Subcutaneous adipose tissue (tissue), 4 donors: ENCODE data around the gene OGN. TPM values are rescaled to one million over a fixed set of nuclear protein-coding genes. Genes with fewer than 3 reads are reported as not detected.

ENCODE experiments used
- CTCF ChIP-seq: fragments of 450-650 bp; IDR thresholded peaks from one replicate; pipeline ENCODE4 v1.5.1; 2016; ENCODE audit warnings: low read depth, mild to moderate bottlenecking, control low read depth, antibody characterized with exemption, moderate library complexity
- total RNA-seq, 4 donors: library from RNA; depleted of rRNA; stranded (reverse); fragments of >200 nt; gene quantifications; one replicate each; pipeline ENCODE4 v1.1.0, GENCODE V29; 2016

OGN gene
- total RNA-seq, 4 donors from 2014 or later: 1.3 to 25.8 (median 13.3) TPM

DNA sequence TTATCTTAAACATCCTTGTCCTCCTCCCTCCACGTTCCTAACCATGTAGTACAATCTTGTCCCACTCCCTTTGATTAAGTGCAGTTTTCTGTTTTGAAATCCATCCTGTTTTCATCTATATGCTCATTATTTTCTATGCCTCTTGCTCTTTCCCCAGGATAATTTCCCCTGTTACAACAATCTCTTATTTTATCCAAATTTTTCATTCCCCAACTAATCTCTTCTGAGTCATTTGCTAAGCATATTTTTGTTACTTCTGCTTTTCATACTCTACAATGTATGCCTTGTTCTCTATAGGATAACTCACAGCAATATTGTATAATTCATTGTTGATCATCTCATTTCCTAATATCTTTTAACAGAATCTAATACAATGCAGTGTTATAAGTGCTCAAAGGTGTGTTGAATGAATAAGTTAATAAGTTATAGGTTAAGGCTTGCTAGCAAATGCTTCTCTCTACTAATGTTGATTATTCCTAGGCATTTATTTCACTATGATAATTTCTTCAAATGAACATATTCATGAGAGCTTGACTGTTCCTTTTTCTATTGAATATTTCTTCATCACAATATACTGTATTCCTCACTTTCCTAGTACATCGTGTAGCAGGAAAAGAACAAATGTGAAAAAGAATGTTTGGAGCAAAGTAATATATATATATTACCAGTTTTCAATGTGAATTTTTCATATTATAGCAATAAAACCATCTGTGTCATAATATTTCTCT is 18.4 kb upstream of the OGN start:
- no peak for TF ChIP-seq CTCF

DNA sequence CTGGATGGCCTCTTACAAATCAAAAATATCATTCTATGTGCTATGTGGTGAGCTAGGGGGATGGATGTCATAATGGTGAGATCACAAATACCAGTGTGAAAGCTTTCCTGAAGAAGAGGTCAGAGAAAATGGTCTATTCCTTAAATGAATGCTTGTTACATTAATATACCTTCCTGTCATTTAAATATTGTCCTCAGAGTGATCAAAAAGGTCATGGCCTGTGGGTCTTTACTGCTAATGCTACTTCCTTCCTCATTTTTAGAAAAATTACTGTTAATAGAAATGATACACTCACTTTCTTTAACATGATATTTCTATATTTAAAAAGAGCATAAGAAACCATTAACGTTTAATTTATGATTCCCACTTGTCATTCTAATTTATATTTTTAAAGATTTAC is 10.2 kb upstream of the OGN start:
- no peak for TF ChIP-seq CTCF

DNA sequence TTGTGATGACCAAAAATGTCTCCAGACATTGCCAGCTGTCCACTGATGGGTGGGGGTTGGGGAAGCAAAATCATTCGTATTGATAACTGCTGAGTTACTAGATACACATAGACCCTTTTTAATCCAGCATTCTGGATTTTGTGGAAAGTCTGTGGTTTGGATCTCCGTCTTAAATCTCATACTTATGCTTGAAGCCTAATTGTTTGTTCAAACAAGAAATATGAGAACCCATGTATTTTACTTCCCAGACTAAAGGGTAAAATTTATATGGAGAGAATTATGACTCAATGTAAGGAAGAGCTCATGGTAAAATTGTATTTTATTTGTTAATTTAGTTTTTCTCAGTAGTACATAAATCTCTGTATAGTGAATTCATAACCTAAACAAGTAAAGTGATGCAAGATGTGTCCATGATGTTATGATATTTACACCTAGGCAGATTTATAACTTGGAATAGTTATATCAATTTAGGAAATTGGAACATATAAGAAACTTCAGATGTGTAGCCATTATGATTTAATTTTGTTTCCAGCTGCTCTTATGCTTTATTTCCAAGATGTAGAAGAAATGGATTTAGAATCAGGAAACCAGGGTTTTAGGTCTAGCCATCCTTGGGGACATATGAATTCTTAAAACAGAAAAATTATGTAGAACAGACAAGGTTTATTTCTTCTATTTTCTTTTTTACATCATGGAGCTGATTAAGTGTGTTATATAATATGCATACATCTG is 4.5 kb upstream of the OGN start:
- TF ChIP-seq CTCF: no peak

DNA sequence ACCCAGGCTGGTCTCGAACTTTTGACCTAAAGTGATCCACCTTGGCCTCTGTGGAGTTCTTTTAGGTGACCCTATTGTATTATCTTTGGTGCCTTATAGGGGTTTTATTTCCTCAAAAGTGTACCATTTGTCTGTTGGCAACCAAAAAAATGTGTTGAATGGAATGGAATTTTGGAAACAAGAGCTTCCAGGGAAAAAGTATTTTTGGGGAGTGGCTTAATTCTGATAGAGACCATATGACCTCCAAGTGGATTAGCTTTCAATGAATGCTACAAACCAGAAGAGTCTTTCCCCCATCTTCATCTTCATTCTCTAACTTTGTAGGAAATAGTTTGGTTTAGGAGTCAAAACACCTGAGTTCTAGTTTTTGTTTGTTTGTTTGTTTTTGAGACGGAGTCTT is 3.4 kb upstream of the OGN start:
- no peak for TF ChIP-seq CTCF

DNA sequence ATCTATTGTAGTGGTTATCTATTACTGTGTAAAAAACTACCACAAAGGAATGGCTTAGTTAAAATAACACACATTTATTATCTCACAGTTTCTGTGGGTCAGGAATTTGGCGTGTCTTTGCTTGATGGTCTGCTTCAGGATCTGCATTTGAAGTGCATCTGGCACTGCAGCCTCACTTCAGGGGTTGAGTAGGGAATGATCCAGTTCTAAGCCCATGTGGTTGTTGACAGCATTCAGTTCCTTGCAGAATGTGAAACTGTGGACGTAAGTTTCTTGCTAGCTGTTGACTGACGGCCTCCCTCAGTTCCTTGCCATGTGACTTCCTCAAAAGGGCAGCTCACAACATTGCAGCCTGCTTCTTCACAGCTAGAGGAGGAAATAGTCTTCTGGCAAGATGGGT is 2.1 kb upstream of the OGN start:
- no peak for TF ChIP-seq CTCF

DNA sequence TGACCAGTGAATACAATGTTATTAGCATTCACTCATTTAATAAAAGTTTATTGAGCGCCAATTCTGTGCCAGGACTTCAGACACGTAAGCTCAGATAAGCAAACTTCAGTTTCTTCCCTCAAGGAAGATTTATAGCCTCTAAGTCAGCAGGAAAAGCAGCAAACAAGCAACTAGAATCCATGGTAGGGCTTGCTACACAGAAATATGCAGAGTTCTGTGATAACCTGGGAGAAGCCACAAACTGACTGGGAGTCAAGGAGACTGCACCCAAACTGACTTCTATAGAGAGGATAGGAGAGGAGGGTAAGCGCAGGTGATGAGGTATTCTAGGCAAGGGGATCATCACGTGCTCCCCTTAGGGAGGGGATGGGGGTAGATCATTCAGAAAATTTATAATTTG is 1.4 kb upstream of the OGN start:
- no peak for TF ChIP-seq CTCF

GRCh38 chr9:92402826-92403745 is 1.3 kb downstream of the OGN start:
- TF ChIP-seq CTCF: no peak
